H9 (cell line): ENCODE data around the gene GATA3. TPM values are rescaled to one million over a fixed set of nuclear protein-coding genes. Genes with fewer than 3 reads are reported as not detected.

Experiments used
- DNase-seq: peaks from one replicate; pipeline ENCODE4 v3.0.0-alpha.2; 2017
- H2AFZ ChIP-seq: one replicate; pipeline ENCODE4 v1.6.1; 2013; ENCODE audit warnings: mild to moderate bottlenecking, low read length, control low read depth, moderate library complexity
- H2AK5ac ChIP-seq: 2 replicates; pipeline ENCODE4 v1.6.1; 2013; ENCODE audit warnings: low read length, control low read depth, mixed read lengths; ENCODE audit not compliant: insufficient read length
- H2BK120ac ChIP-seq: one replicate; pipeline ENCODE4 v1.6.1; 2013; ENCODE audit warnings: low read depth, mild to moderate bottlenecking, low read length, control low read depth, inconsistent platforms; ENCODE audit not compliant: poor library complexity, severe bottlenecking
- H2BK12ac ChIP-seq: 2 replicates; pipeline ENCODE4 v1.6.1; 2013; ENCODE audit warnings: low read length, control low read depth, mixed read lengths, low read depth; ENCODE audit not compliant: insufficient read length
- H2BK15ac ChIP-seq: 2 replicates; pipeline ENCODE4 v1.6.1; 2013; ENCODE audit warnings: low read depth, low read length, control low read depth
- H2BK20ac ChIP-seq: one replicate; pipeline ENCODE4 v1.6.1; 2013; ENCODE audit warnings: low read depth, mild to moderate bottlenecking, low read length, control low read depth, inconsistent platforms; ENCODE audit not compliant: poor library complexity, severe bottlenecking
- H2BK5ac ChIP-seq: 2 replicates; pipeline ENCODE4 v1.6.1; 2013; ENCODE audit warnings: low read length, control low read depth, mixed read lengths; ENCODE audit not compliant: insufficient read length
- H3K14ac ChIP-seq: 2 replicates; pipeline ENCODE4 v1.6.1; 2013; ENCODE audit warnings: low read length, control low read depth; ENCODE audit not compliant: insufficient read depth
- H3K18ac ChIP-seq: 2 replicates; pipeline ENCODE4 v1.6.1; 2013; ENCODE audit warnings: low read depth, mild to moderate bottlenecking, mixed read lengths, low read length, control low read depth; ENCODE audit not compliant: insufficient read length
- H3K23ac ChIP-seq: 2 replicates; pipeline ENCODE4 v1.6.1; 2013; ENCODE audit warnings: low read length, control low read depth, mixed read lengths, low read depth; ENCODE audit not compliant: insufficient read length
- H3K23me2 ChIP-seq: 2 replicates; pipeline ENCODE4 v1.6.1; 2013; ENCODE audit warnings: low read depth, mild to moderate bottlenecking, mixed read lengths, low read length, control low read depth; ENCODE audit not compliant: insufficient read length, poor library complexity, severe bottlenecking
- H3K27ac ChIP-seq: 2 replicates; pipeline ENCODE4 v1.5.1; 2013; ENCODE audit warnings: low read length, control low read depth, mixed read lengths, low read depth; ENCODE audit not compliant: insufficient read length
- H3K27me3 ChIP-seq: 2 replicates; pipeline ENCODE4 v1.6.1; 2013; ENCODE audit warnings: low read length, control low read depth, inconsistent platforms; ENCODE audit not compliant: insufficient read depth
- H3K4ac ChIP-seq: 2 replicates; pipeline ENCODE4 v1.6.1; 2013; ENCODE audit warnings: low read depth, mild to moderate bottlenecking, control low read depth, inconsistent platforms, low read length, moderate library complexity
- H3K4me1 ChIP-seq: 2 replicates; pipeline ENCODE4 v1.6.1; 2013; ENCODE audit warnings: low read length, control low read depth, inconsistent platforms; ENCODE audit not compliant: insufficient read depth
- H3K4me2 ChIP-seq: 2 replicates; pipeline ENCODE4 v1.6.1; 2013; ENCODE audit warnings: low read length, control low read depth, mixed read lengths; ENCODE audit not compliant: insufficient read length, insufficient read depth
- H3K56ac ChIP-seq: 2 replicates; pipeline ENCODE4 v1.6.1; 2013; ENCODE audit warnings: low read depth, mild to moderate bottlenecking, mixed read lengths, low read length, control low read depth; ENCODE audit not compliant: insufficient read length
- H3K79me1 ChIP-seq: 2 replicates; pipeline ENCODE4 v1.6.1; 2013; ENCODE audit warnings: low read depth, mild to moderate bottlenecking, moderate library complexity, low read length, control low read depth, inconsistent platforms; ENCODE audit not compliant: insufficient read depth, poor library complexity, severe bottlenecking
- H3K79me2 ChIP-seq: 2 replicates; pipeline ENCODE4 v1.6.1; 2013; ENCODE audit warnings: low read length, control low read depth, inconsistent platforms; ENCODE audit not compliant: insufficient read depth
- H3K9ac ChIP-seq: 2 replicates; pipeline ENCODE4 v1.6.1; 2013; ENCODE audit warnings: low read length, control low read depth, mixed read lengths; ENCODE audit not compliant: insufficient read length; ENCODE audit errors: extremely low read depth
- H3K9me3 ChIP-seq: one replicate; pipeline ENCODE4 v1.6.1; 2013; ENCODE audit warnings: low read depth, low read length, inconsistent platforms; ENCODE audit not compliant: control insufficient read depth
- H3T11ph ChIP-seq: one replicate; pipeline ENCODE4 v1.6.1; 2013; ENCODE audit warnings: mild to moderate bottlenecking, low read length, control low read depth, inconsistent platforms
- H4K20me1 ChIP-seq: one replicate; pipeline ENCODE4 v1.6.1; 2013; ENCODE audit not compliant: control insufficient read depth, insufficient read length, insufficient read depth
- H4K5ac ChIP-seq: 2 replicates; pipeline ENCODE4 v1.6.1; 2013; ENCODE audit warnings: low read depth, mild to moderate bottlenecking, mixed read lengths, low read length, control low read depth; ENCODE audit not compliant: insufficient read length
- H4K8ac ChIP-seq: replicated peaks from 2 replicates; pipeline ENCODE4 v1.6.1; 2013; ENCODE audit warnings: low read length, control low read depth, mixed read lengths, low read depth; ENCODE audit not compliant: insufficient read length
- H4K91ac ChIP-seq: 2 replicates; pipeline ENCODE4 v1.6.1; 2013; ENCODE audit warnings: low read depth, mild to moderate bottlenecking, moderate library complexity, mixed read lengths, low read length, control low read depth; ENCODE audit not compliant: insufficient read length
- H3K27ac Mint-ChIP-seq, 3 experiments: 2 replicates in 2 of 3; 3 replicates in 1 of 3; pipeline ENCODE4 v1.8.0; 2020 to 2021; ENCODE audit warnings: mixed read lengths in 3 of 3, mild to moderate bottlenecking in 1 of 3, moderate library complexity in 1 of 3
- H3K27me3 Mint-ChIP-seq: 2 replicates; pipeline ENCODE4 v1.8.0; 2021; ENCODE audit warnings: low read depth, mild to moderate bottlenecking, moderate library complexity, mixed read lengths
- H3K36me3 Mint-ChIP-seq, 3 experiments: 2 replicates in 2 of 3; 3 replicates in 1 of 3; pipeline ENCODE4 v1.8.0; 2020 to 2021; ENCODE audit warnings: low read depth in 3 of 3, mixed read lengths in 3 of 3; ENCODE audit not compliant: insufficient read depth in 1 of 3
- H3K4me1 Mint-ChIP-seq, 2 experiments: 2 replicates each; pipeline ENCODE4 v1.8.0; 2020; ENCODE audit warnings: mixed read lengths in 2 of 2
- H3K4me3 Mint-ChIP-seq, 2 experiments: 2 replicates in 1 of 2; 3 replicates in 1 of 2; pipeline ENCODE4 v1.8.0; 2020 to 2021; ENCODE audit warnings: mild to moderate bottlenecking in 2 of 2, mixed read lengths in 2 of 2, moderate library complexity in 1 of 2
- H3K9me3 Mint-ChIP-seq, 2 experiments: 2 replicates in 1 of 2; 3 replicates in 1 of 2; pipeline ENCODE4 v1.8.0; 2020; ENCODE audit warnings: mild to moderate bottlenecking in 2 of 2, mixed read lengths in 2 of 2, moderate library complexity in 1 of 2
- WGBS: extraction: QIAGEN DNeasy Blood & Tissue Kit; methylation state at CpG from one replicate; pipeline ENCODE4 v1.1.7; 2013; ENCODE audit warnings: missing lambda C conversion rate, low lambda C conversion rate, mixed read lengths; ENCODE audit not compliant: insufficient read length; ENCODE audit errors: extremely low coverage; 5-methylcytosine and 5-hydroxymethylcytosine counted together
- total RNA-seq: library from RNA; stranded (reverse); gene quantifications from 2 replicates; pipeline ENCODE4 v1.2.1, GENCODE V29; 2021
- TF ChIP-seq, protein P1 (sequence below): fragments of 200-600 bp; sonication (generic); conservative IDR thresholded peaks from 3 replicates; pipeline ENCODE4 v1.8.0; 2021; ENCODE audit warnings: antibody characterized with exemption, mild to moderate bottlenecking

Gene GATA3
- total RNA-seq, 1 experiment from 2014 or later: 0.31 TPM

- no peak overlapping the region for H3K14ac ChIP-seq
- no peaks in the 10 kb centered on the region for H3K79me1 ChIP-seq
- no peak overlapping the region for H4K8ac ChIP-seq
- no peaks in the 10 kb centered on the region; a peak in 1 of 7 replicates for H3K36me3 Mint-ChIP-seq
- H2BK20ac ChIP-seq: no peak overlapping the region
- no peak overlapping the region for H3K56ac ChIP-seq
- peaks cover 5% of the 10 kb centered on the region; the same call in 1 of the 2 replicates for H3K4me1 ChIP-seq
- H2BK120ac ChIP-seq: no peak overlapping the region
- no peak overlapping the region for H2BK15ac ChIP-seq
- no peak overlapping the region for H3T11ph ChIP-seq
- no peak overlapping the region for H3K4me2 ChIP-seq
- peaks cover 15 to 51% of the 10 kb centered on the region in 2 experiments for H3K4me1 Mint-ChIP-seq
- H3K4me3 Mint-ChIP-seq: peak overlapping the region in 1 of 2 experiments; percentile 15; a peak in 2 of 5 replicates
- no peak overlapping the region for H3K4ac ChIP-seq
- no peak overlapping the region for H3K18ac ChIP-seq
- H2AFZ ChIP-seq: no peak overlapping the region
- peaks cover 100% of the 10 kb centered on the region for H3K27me3 Mint-ChIP-seq
- no peak overlapping the region for H3K23ac ChIP-seq
- H3K23me2 ChIP-seq: peaks cover 2% of the 10 kb centered on the region
- H3K9me3 ChIP-seq: no peaks in the 10 kb centered on the region
- DNase-seq: no peak
- no peak overlapping the region for H2BK5ac ChIP-seq
- no peak overlapping the region for H4K5ac ChIP-seq
- H3K27ac Mint-ChIP-seq: no peak overlapping the region
- H3K27me3 ChIP-seq: peaks cover 98% of the 10 kb centered on the region
- H3K9ac ChIP-seq: no peak overlapping the region
- no peak overlapping the region for H3K27ac ChIP-seq
- H3K9me3 Mint-ChIP-seq: peaks cover 3 to 31% of the 10 kb centered on the region in 2 experiments
- TF ChIP-seq, protein P1, sequence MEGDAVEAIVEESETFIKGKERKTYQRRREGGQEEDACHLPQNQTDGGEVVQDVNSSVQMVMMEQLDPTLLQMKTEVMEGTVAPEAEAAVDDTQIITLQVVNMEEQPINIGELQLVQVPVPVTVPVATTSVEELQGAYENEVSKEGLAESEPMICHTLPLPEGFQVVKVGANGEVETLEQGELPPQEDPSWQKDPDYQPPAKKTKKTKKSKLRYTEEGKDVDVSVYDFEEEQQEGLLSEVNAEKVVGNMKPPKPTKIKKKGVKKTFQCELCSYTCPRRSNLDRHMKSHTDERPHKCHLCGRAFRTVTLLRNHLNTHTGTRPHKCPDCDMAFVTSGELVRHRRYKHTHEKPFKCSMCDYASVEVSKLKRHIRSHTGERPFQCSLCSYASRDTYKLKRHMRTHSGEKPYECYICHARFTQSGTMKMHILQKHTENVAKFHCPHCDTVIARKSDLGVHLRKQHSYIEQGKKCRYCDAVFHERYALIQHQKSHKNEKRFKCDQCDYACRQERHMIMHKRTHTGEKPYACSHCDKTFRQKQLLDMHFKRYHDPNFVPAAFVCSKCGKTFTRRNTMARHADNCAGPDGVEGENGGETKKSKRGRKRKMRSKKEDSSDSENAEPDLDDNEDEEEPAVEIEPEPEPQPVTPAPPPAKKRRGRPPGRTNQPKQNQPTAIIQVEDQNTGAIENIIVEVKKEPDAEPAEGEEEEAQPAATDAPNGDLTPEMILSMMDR: no peak
- H4K20me1 ChIP-seq: no peaks in the 10 kb centered on the region
- no peak overlapping the region for H2BK12ac ChIP-seq
- H2AK5ac ChIP-seq: no peak overlapping the region
- no peaks in the 10 kb centered on the region for H3K79me2 ChIP-seq
- H4K91ac ChIP-seq: no peak overlapping the region
- WGBS: no CpG with 5 or more reads among the region's 22 CpGs
These were observed 16.3 kb upstream of the GATA3 start for GRCh38 chr10:8037941-8038894.
